PC-3 (cell line): Measurements from ENCODE around the gene DPEP1. TPM values are rescaled to one million over a fixed set of nuclear protein-coding genes. Genes with fewer than 3 reads are reported as not detected.
"Not testable (repeated sequence)": the region's sequence is repeated elsewhere in the genome, so short reads cannot be mapped to it uniquely, and the experiment has no call there.

Experiments
- ATAC-seq: fragments of 200-7000 bp; cut with Tn5 transposase; 2 replicates; pipeline ENCODE4 v1.9.1; 2020; ENCODE audit warnings: mild to moderate bottlenecking, moderate library complexity
- BruUV-seq: library from RNA; stranded (reverse); fragments of 400-500 nt; replicated peaks from 2 replicates; lab custom pipeline; 2021; lab: Mats Ljungman, UMichigan
- CTCF ChIA-PET: fragments of 300-600 bp; sonication (Branson Sonifier 250); formaldehyde crosslinking; loops from one replicate; lab custom pipeline; 2022; ENCODE audit warnings: antibody characterized with exemption; lab: Charles Lee
- POLR2A ChIA-PET: fragments of 300-600 bp; sonication (Branson Sonifier 250); formaldehyde crosslinking; loops from one replicate; lab custom pipeline; 2022; ENCODE audit warnings: antibody characterized with exemption; ENCODE audit not compliant: unreplicated experiment; lab: Charles Lee
- DNase-seq: peaks from one replicate; pipeline ENCODE4 v3.0.0-alpha.2; 2015
- H2AFZ ChIP-seq: fragments of 300-600 bp; sonication (generic); 2 replicates; pipeline ENCODE4 v1.6.0; 2016; ENCODE audit warnings: antibody characterized with exemption, low read length
- H3F3A ChIP-seq: fragments of 300-600 bp; sonication (generic); one replicate; pipeline ENCODE4 v1.6.0; 2017; ENCODE audit warnings: antibody characterized with exemption, low read length, control low read depth, mild to moderate bottlenecking; ENCODE audit not compliant: unreplicated experiment
- H3K27ac ChIP-seq: fragments of 300-600 bp; sonication (generic); 2 replicates; pipeline ENCODE4 v1.5.1; 2016; ENCODE audit warnings: mild to moderate bottlenecking, low read length
- H3K27me3 ChIP-seq: fragments of 300-600 bp; sonication (generic); 2 replicates; pipeline ENCODE4 v1.6.1; 2016; ENCODE audit warnings: low read length, mixed read lengths
- H3K36me3 ChIP-seq: fragments of 300-600 bp; sonication (generic); 2 replicates; pipeline ENCODE4 v1.6.1; 2016; ENCODE audit warnings: low read depth, mixed run types, low read length, mixed read lengths
- H3K4me1 ChIP-seq: fragments of 300-600 bp; sonication (generic); 2 replicates; pipeline ENCODE4 v1.5.1; 2016; ENCODE audit warnings: low read length; ENCODE audit not compliant: insufficient read depth
- H3K4me2 ChIP-seq: fragments of 300-600 bp; sonication (generic); 2 replicates; pipeline ENCODE4 v1.6.0; 2016; ENCODE audit warnings: low read length
- H3K4me3 ChIP-seq: fragments of 300-600 bp; sonication (generic); 2 replicates; pipeline ENCODE4 v1.5.1; 2016; ENCODE audit warnings: mild to moderate bottlenecking, low read length, mixed read lengths
- H3K79me2 ChIP-seq: fragments of 300-600 bp; sonication (generic); 2 replicates; pipeline ENCODE4 v1.6.1; 2017; ENCODE audit warnings: low read length, mixed read lengths
- H3K9ac ChIP-seq: fragments of 300-600 bp; sonication (generic); 2 replicates; pipeline ENCODE4 v1.6.0; 2016; ENCODE audit warnings: mild to moderate bottlenecking, low read length
- H3K9me2 ChIP-seq: fragments of 300-600 bp; sonication (generic); replicated peaks from 2 replicates; pipeline ENCODE4 v1.6.1; 2016; ENCODE audit warnings: mixed run types, low read length, mixed read lengths
- H3K9me3 ChIP-seq: fragments of 300-600 bp; sonication (generic); 2 replicates; pipeline ENCODE4 v1.6.1; 2016; ENCODE audit warnings: low read length, mixed read lengths
- H4K20me1 ChIP-seq: fragments of 300-600 bp; sonication (generic); 2 replicates; pipeline ENCODE4 v1.6.1; 2016; ENCODE audit warnings: low read length, mixed read lengths
- EZH2 ChIP-seq: fragments of 300-600 bp; sonication (generic); IDR thresholded peaks from one replicate; pipeline ENCODE4 v1.6.1; 2017; ENCODE audit warnings: antibody characterized with exemption, mild to moderate bottlenecking, low read length; ENCODE audit not compliant: unreplicated experiment
- EZH2phosphoT487 ChIP-seq: fragments of 300-600 bp; sonication (generic); IDR thresholded peaks from 2 replicates; pipeline ENCODE4 v1.6.1; 2018; ENCODE audit warnings: mild to moderate bottlenecking, antibody characterized with exemption, low read length, borderline replicate concordance
- intact Hi-C: fragments of 100-400 bp; cut with micrococcal nuclease; formaldehyde crosslinking; loops from 2 replicates; pipeline ENCODE4 v1.9.0; 2023
- total RNA-seq: library from RNA; depleted of rRNA; stranded (reverse); fragments of >200 nt; gene quantifications from 2 replicates; pipeline ENCODE4 v1.2.3, GENCODE V29; 2014
- TF ChIP-seq, protein P1 (sequence below): fragments of 300-600 bp; sonication (generic); conservative IDR thresholded peaks from 2 replicates; pipeline ENCODE4 v1.5.1; 2017; ENCODE audit warnings: antibody characterized with exemption, low read depth, mild to moderate bottlenecking, low read length

Gene DPEP1
- total RNA-seq, 1 experiment from 2014 or later, result not detected

DNA sequence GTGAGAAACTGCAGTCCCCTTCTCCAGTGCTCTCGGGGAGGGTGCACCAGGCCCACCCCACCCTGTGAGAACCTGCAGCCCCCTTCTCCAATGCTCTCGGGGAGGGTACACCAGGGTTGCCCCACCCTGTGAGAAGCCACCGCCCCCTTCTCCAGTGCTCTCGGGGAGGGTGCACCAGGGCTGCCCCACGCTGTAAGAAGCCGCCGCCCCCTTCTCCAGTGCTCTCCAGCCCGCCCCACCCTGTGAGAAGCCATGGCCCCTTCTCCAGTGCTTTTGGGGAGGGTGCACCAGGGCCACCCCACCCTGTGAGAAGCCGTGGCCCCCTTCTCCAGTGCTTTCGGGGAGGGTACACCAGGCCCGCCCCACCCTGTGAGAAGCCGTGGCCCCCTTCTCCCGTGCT lies 56.3 kb downstream of the DPEP1 start:
- CTCF ChIA-PET, result no interaction called here
- H3K79me2 ChIP-seq, result no peaks in the 10 kb centered on the region

DNA sequence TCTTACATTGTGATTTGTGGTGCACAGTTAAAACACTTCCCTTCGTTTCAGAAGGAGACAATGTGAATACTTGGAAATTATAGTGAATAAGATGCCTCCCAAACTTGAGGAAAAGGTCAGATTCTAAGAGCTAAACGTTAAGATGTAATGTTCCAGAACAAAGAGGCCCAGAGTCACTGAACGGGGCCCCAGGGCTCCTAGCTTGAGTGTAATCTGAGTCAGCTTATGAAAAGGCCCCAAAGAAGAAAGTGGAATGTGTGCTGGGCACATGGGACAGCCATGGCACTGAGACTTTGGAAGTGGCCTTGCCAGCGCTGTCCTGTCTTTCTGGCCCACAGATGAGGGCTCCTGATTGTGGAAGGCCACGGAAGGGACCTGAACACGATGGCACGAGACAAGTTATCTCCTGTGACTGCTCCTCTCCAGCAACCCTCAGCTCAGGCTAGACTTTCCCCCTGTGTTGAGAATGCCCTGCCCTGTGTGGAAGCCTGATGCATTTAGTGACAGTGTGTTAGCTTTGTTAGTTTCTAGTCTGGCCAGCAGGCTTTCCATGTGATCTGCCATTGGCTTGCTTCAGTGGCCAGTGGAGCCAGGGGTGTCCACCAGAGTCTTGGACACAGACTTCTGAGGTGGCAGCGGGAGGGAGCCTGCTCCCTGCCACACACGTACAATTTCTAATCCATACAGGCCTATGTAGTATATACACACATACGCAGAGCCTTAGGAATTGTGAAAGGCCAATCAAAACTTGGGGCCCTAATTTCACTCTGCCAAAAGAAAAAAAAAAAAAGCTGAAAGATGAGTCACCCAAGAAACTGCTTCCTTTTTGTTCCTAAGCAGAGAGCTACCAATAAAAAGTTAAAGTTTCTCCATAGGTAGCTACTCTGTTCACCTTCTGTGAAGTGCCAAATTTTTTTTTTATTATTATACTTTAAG lies 57.3 kb downstream of the DPEP1 start:
- ChIA-PET POLR2A (interaction anchor here (0.6 kb wide), 1 partner anchor 39 kb away, joined by 5 read pairs; no protein-coding TSS in a partner anchor), CTCF (interaction anchor here (0.5 to 1.1 kb wide), 2 partner anchors 37 to 112 kb away, joined by 4 to 6 read pairs; no protein-coding TSS in a partner anchor)
- H3K27me3 ChIP-seq, result no peaks in the 10 kb centered on the region
- ATAC-seq, result no peak
- TF ChIP-seq EZH2phosphoT487 (no peak), EZH2 (no peak)
- TF ChIP-seq, protein P1, sequence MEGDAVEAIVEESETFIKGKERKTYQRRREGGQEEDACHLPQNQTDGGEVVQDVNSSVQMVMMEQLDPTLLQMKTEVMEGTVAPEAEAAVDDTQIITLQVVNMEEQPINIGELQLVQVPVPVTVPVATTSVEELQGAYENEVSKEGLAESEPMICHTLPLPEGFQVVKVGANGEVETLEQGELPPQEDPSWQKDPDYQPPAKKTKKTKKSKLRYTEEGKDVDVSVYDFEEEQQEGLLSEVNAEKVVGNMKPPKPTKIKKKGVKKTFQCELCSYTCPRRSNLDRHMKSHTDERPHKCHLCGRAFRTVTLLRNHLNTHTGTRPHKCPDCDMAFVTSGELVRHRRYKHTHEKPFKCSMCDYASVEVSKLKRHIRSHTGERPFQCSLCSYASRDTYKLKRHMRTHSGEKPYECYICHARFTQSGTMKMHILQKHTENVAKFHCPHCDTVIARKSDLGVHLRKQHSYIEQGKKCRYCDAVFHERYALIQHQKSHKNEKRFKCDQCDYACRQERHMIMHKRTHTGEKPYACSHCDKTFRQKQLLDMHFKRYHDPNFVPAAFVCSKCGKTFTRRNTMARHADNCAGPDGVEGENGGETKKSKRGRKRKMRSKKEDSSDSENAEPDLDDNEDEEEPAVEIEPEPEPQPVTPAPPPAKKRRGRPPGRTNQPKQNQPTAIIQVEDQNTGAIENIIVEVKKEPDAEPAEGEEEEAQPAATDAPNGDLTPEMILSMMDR, result no peak
- H2AFZ ChIP-seq, result no peak overlapping the region
- H3K9ac ChIP-seq, result no peak overlapping the region
- intact Hi-C loops, result no loop called here
- no peak overlapping the region for H3K4me2 ChIP-seq
- H4K20me1 ChIP-seq, result no peaks in the 10 kb centered on the region
- H3K4me3 ChIP-seq, result no peak overlapping the region
- peaks cover 5% of the 10 kb centered on the region; the same call in 1 of the 2 replicates for H3K36me3 ChIP-seq
- H3K27ac ChIP-seq, result no peak overlapping the region
- no peak for DNase-seq
- H3K9me2 ChIP-seq, result no peaks in the 10 kb centered on the region
- H3K4me1 ChIP-seq, result no peaks in the 10 kb centered on the region
- H3K79me2 ChIP-seq, result no peaks in the 10 kb centered on the region
- no peaks in the 10 kb centered on the region for H3K9me3 ChIP-seq
- no peaks in the 10 kb centered on the region for H3F3A ChIP-seq
- no TSS peak for BruUV-seq

More for the DNA sequence above, 56.3 kb downstream of the DPEP1 start:
- Histone ChIP-seq H3K4me3 (no peak overlapping the region), H3K27ac (no peak overlapping the region), H3K9me3 (no peaks in the 10 kb centered on the region), H3K4me2 (no peak overlapping the region), H3K36me3 (peaks cover 5% of the 10 kb centered on the region; the same call in 1 of the 2 replicates), H2AFZ (no peak overlapping the region), H3K4me1 (no peaks in the 10 kb centered on the region), H3K27me3 (no peaks in the 10 kb centered on the region), H3F3A (no peaks in the 10 kb centered on the region), H3K9me2 (no peaks in the 10 kb centered on the region), H4K20me1 (no peaks in the 10 kb centered on the region), H3K9ac (no peak overlapping the region)
- POLR2A ChIA-PET, result no interaction called here
- no TSS peak for BruUV-seq
- TF ChIP-seq EZH2 (no peak), EZH2phosphoT487 (no peak)
- TF ChIP-seq, protein P1, result no peak
- intact Hi-C loops, result no loop called here
- DNase-seq, result no peak
- no peak for ATAC-seq

DNA sequence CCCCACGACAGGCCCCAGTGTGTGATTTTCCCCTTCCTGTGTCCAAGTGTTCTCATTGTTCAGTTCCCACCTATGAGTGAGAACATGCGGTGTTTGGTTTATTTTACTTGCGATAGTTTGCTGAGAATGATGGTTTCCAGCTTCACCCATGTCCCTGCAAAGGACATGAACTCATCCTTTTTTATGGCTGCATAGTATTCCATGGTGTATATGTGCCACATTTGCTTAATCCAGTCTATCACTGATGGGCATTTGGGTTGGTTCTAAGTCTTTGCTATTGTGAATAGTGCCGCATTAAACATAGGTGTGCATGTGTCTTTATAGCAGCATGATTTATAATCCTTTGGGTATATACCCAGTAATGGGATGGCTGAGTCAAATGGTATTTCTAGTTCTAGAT lies 58.1 kb downstream of the DPEP1 start:
- BruUV-seq, H2AFZ ChIP-seq, intact Hi-C loops, H3F3A ChIP-seq, H3K4me2 ChIP-seq, H3K9me3 ChIP-seq, H3K4me3 ChIP-seq, ATAC-seq, H3K27ac ChIP-seq, H3K4me1 ChIP-seq, H4K20me1 ChIP-seq, H3K36me3 ChIP-seq, H3K27me3 ChIP-seq, DNase-seq, H3K9ac ChIP-seq, H3K79me2 ChIP-seq, H3K9me2 ChIP-seq: not testable (repeated sequence)
- ChIA-PET POLR2A (interaction anchor here (0.6 kb wide), 1 partner anchor 38 kb away, joined by 5 read pairs; no protein-coding TSS in a partner anchor), CTCF (interaction anchor here (0.5 to 1.1 kb wide), 2 partner anchors 37 to 113 kb away, joined by 4 to 6 read pairs; no protein-coding TSS in a partner anchor)
